Hepatocyte (in vitro differentiated cells): ENCODE measurements around the gene C9orf50. TPM values are rescaled to one million over a fixed set of nuclear protein-coding genes. Genes with fewer than 3 reads are reported as not detected.

ENCODE experiments used
- DNase-seq: peaks from one replicate; pipeline ENCODE4 v3.0.0-alpha.2; 2016; ENCODE audit warnings: low spot score
- H2AFZ ChIP-seq: fragments of 200-600 bp; sonication (generic); 2 replicates; pipeline ENCODE4 v1.6.0; 2016; ENCODE audit warnings: antibody characterized with exemption, mild to moderate bottlenecking
- H3K27ac ChIP-seq: fragments of 200-600 bp; sonication (generic); 2 replicates; pipeline ENCODE4 v1.5.1; 2016; ENCODE audit warnings: mild to moderate bottlenecking
- H3K27me3 ChIP-seq: fragments of 200-600 bp; sonication (generic); 2 replicates; pipeline ENCODE4 v1.6.1; 2016
- H3K36me3 ChIP-seq: fragments of 200-600 bp; sonication (generic); replicated peaks from 2 replicates; pipeline ENCODE4 v1.5.1; 2016; ENCODE audit warnings: low read depth; ENCODE audit not compliant: insufficient read depth
- H3K4me1 ChIP-seq: fragments of 200-600 bp; sonication (generic); 2 replicates; pipeline ENCODE4 v1.5.1; 2016; ENCODE audit warnings: mild to moderate bottlenecking, moderate library complexity; ENCODE audit not compliant: insufficient read depth
- H3K4me2 ChIP-seq: fragments of 200-600 bp; sonication (generic); 2 replicates; pipeline ENCODE4 v1.6.0; 2016
- H3K4me3 ChIP-seq: fragments of 200-600 bp; sonication (generic); 2 replicates; pipeline ENCODE4 v1.5.1; 2016; ENCODE audit warnings: mild to moderate bottlenecking
- H3K79me2 ChIP-seq: fragments of 200-600 bp; sonication (generic); 2 replicates; pipeline ENCODE4 v1.6.0; 2017; ENCODE audit warnings: mild to moderate bottlenecking
- H3K9me2 ChIP-seq: fragments of 200-600 bp; sonication (generic); replicated peaks from 2 replicates; pipeline ENCODE4 v1.6.0; 2017; ENCODE audit warnings: mild to moderate bottlenecking; ENCODE audit not compliant: insufficient read depth
- H3K9me3 ChIP-seq: fragments of 200-600 bp; sonication (generic); 2 replicates; pipeline ENCODE4 v1.5.1; 2016; ENCODE audit warnings: low read depth, mild to moderate bottlenecking
- H4K20me1 ChIP-seq: fragments of 200-600 bp; sonication (generic); 2 replicates; pipeline ENCODE4 v1.6.0; 2016; ENCODE audit warnings: mild to moderate bottlenecking; ENCODE audit not compliant: insufficient read depth, poor library complexity, severe bottlenecking
- EZH2 ChIP-seq: fragments of 200-600 bp; sonication (generic); IDR thresholded peaks from 2 replicates; pipeline ENCODE4 v1.6.1; 2016; ENCODE audit warnings: antibody characterized with exemption, mild to moderate bottlenecking, borderline replicate concordance
- EZH2phosphoT487 ChIP-seq: fragments of 200-600 bp; sonication (generic); IDR thresholded peaks from one replicate; pipeline ENCODE4 v1.6.1; 2018; ENCODE audit warnings: antibody characterized with exemption, mild to moderate bottlenecking, low read depth, moderate library complexity; ENCODE audit not compliant: unreplicated experiment, severe bottlenecking
- WGBS: methylation state at CpG from one replicate; pipeline ENCODE4 v1.1.6; 2016; ENCODE audit warnings: low lambda C conversion rate; ENCODE audit errors: missing lambda C conversion rate; 5-methylcytosine and 5-hydroxymethylcytosine counted together
- polyA plus RNA-seq: library from polyadenylated mRNA; unstranded; fragments of >200 nt; fragmentation: Nextera tagmentation; extraction: Ambion mirVana; gene quantifications from 2 replicates; pipeline ENCODE4 v1.2.1, GENCODE V29; 2016
- total RNA-seq: library from RNA; depleted of rRNA; stranded (reverse); fragments of >200 nt; gene quantifications from 2 replicates; pipeline ENCODE4 v1.2.3, GENCODE V29; 2014
- TF ChIP-seq, protein P1 (sequence below): fragments of 200-600 bp; sonication (generic); IDR thresholded peaks from 2 replicates; pipeline ENCODE4 v1.5.1; 2016; ENCODE audit warnings: antibody characterized with exemption, mild to moderate bottlenecking; ENCODE audit not compliant: poor library complexity

C9orf50 gene
- total and polyA plus RNA-seq, 2 experiments from 2014 or later = not detected

- Histone ChIP-seq H3K9me2 (no peaks in the 10 kb centered on the region), H3K27ac (no peak overlapping the region), H3K27me3 (no peaks in the 10 kb centered on the region), H3K79me2 (no peaks in the 10 kb centered on the region), H3K4me1 (peaks cover 5% of the 10 kb centered on the region), H3K4me2 (no peak overlapping the region), H4K20me1 (no peaks in the 10 kb centered on the region), H3K36me3 (no peaks in the 10 kb centered on the region), H3K4me3 (no peak overlapping the region), H2AFZ (no peak overlapping the region), H3K9me3 (no peaks in the 10 kb centered on the region)
- WGBS = 100% methylated on average over 4 of the region's 10 CpGs
- no peak for DNase-seq
- TF ChIP-seq EZH2phosphoT487 (no peak), EZH2 (no peak)
- TF ChIP-seq, protein P1, sequence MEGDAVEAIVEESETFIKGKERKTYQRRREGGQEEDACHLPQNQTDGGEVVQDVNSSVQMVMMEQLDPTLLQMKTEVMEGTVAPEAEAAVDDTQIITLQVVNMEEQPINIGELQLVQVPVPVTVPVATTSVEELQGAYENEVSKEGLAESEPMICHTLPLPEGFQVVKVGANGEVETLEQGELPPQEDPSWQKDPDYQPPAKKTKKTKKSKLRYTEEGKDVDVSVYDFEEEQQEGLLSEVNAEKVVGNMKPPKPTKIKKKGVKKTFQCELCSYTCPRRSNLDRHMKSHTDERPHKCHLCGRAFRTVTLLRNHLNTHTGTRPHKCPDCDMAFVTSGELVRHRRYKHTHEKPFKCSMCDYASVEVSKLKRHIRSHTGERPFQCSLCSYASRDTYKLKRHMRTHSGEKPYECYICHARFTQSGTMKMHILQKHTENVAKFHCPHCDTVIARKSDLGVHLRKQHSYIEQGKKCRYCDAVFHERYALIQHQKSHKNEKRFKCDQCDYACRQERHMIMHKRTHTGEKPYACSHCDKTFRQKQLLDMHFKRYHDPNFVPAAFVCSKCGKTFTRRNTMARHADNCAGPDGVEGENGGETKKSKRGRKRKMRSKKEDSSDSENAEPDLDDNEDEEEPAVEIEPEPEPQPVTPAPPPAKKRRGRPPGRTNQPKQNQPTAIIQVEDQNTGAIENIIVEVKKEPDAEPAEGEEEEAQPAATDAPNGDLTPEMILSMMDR = no peak
Measured at GRCh38 chr9:129647635-129648034, 26.7 kb upstream of the C9orf50 start.

- H3K27me3 ChIP-seq = no peaks in the 10 kb centered on the region
- WGBS = 86% methylated on average over 7 of the region's 7 CpGs
- H2AFZ ChIP-seq = no peak overlapping the region
- TF ChIP-seq EZH2phosphoT487 (no peak), EZH2 (no peak)
- TF ChIP-seq, protein P1 = no peak
- H3K4me2 ChIP-seq = no peak overlapping the region
- H3K4me3 ChIP-seq = no peak overlapping the region
- H3K36me3 ChIP-seq = no peaks in the 10 kb centered on the region
- no peak overlapping the region for H3K27ac ChIP-seq
- peaks cover 2% of the 10 kb centered on the region for H3K79me2 ChIP-seq
- H3K4me1 ChIP-seq = peaks cover 8% of the 10 kb centered on the region
- H3K9me2 ChIP-seq = no peaks in the 10 kb centered on the region
- no peaks in the 10 kb centered on the region for H4K20me1 ChIP-seq
- DNase-seq = no peak
- H3K9me3 ChIP-seq = no peaks in the 10 kb centered on the region
Measured at GRCh38 chr9:129646654-129647053, 25.8 kb upstream of the C9orf50 start.

GRCh38 chr9:129646252-129646651, 25.4 kb upstream of the C9orf50 start:
- H3K9me3 ChIP-seq = no peaks in the 10 kb centered on the region
- TF ChIP-seq EZH2 = no peak
- TF ChIP-seq EZH2phosphoT487 = no peak
- TF ChIP-seq, protein P1 = no peak
- peaks cover 9% of the 10 kb centered on the region for H3K4me1 ChIP-seq
- 88% methylated on average over 12 of the region's 12 CpGs for WGBS
- H3K27me3 ChIP-seq = no peaks in the 10 kb centered on the region
- H3K4me3 ChIP-seq = no peak overlapping the region
- no peaks in the 10 kb centered on the region for H3K36me3 ChIP-seq
- peaks cover 6% of the 10 kb centered on the region for H3K79me2 ChIP-seq
- H3K9me2 ChIP-seq = no peaks in the 10 kb centered on the region
- peaks cover 2% of the 10 kb centered on the region for H4K20me1 ChIP-seq
- no peak for DNase-seq
- no peak overlapping the region for H3K4me2 ChIP-seq
- no peak overlapping the region for H2AFZ ChIP-seq
- H3K27ac ChIP-seq = no peak overlapping the region

DNA sequence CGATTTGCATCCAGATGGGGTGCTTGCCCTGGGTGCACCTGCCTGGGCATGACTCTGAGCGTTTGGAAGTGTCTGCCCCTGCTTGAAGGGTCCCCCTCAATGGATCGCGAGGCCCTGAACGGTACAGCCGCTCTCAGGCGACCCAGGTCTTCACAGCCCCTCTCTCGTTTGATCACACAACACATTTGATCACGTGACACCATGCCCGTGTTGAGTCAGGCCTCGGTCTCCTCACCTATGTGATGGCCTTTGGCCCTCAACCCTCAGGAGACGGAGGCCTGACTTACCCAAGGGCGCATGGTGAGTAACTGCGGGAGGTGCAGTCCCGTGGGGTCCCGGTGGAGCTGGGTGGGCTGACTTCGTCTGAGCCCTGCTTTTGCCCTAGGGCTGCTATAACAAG, 24.0 kb upstream of the C9orf50 start:
- H3K79me2 ChIP-seq = peaks cover 19% of the 10 kb centered on the region
- TF ChIP-seq, protein P1 = no peak
- TF ChIP-seq EZH2phosphoT487 = no peak
- no peak for TF ChIP-seq EZH2
- peaks cover 18% of the 10 kb centered on the region for H3K4me1 ChIP-seq
- 74% methylated on average over 17 of the region's 17 CpGs for WGBS
- H2AFZ ChIP-seq = no peak overlapping the region
- H3K9me2 ChIP-seq = no peaks in the 10 kb centered on the region
- DNase-seq = no peak
- no peak overlapping the region for H3K4me3 ChIP-seq
- H3K4me2 ChIP-seq = no peak overlapping the region
- H4K20me1 ChIP-seq = peaks cover 8% of the 10 kb centered on the region
- H3K9me3 ChIP-seq = no peaks in the 10 kb centered on the region
- no peaks in the 10 kb centered on the region for H3K27me3 ChIP-seq
- no peaks in the 10 kb centered on the region for H3K36me3 ChIP-seq
- H3K27ac ChIP-seq = peak overlapping the region; percentile 61
